Stimulated activated CD4-positive, alpha-beta T cell treated with anti-CD3 and anti-CD28 coated beads, Interleukin-15, amount 100 ng/mL, for 1 hour (primary cell): ENCODE data around the gene TRA2A.
"Not testable (repeated sequence)": the region's sequence is repeated elsewhere in the genome, so short reads cannot be mapped to it uniquely, and the experiment has no call there.

ENCODE experiments used
- DNase-seq, 2 donors: peaks; one replicate each; pipeline ENCODE4 v3.0.0-alpha.2; 2020; ENCODE audit warnings: low read depth in 1 of 2, low spot score in 1 of 2

Gene TRA2A

DNA sequence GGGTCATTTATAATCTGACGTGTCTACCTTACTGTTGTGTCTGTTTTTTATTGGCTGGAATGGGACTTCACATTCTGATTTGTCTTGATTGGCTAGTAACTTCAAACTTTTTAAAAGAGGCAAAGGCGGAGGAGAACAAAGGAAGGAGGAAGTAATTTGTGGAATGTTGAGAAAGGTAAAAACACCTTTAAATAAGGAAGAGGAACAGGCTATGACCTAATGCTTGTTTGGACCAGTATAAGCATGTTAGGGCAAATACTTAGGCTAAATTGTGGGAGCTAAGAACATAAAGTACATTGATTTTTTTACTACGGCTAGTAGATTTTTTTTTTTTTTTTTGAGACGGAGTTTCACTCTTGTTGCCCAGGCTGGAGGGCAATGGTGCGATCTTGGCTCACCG lies 18.0 kb downstream of the TRA2A start:
- DNase-seq, result not testable (repeated sequence)

DNA sequence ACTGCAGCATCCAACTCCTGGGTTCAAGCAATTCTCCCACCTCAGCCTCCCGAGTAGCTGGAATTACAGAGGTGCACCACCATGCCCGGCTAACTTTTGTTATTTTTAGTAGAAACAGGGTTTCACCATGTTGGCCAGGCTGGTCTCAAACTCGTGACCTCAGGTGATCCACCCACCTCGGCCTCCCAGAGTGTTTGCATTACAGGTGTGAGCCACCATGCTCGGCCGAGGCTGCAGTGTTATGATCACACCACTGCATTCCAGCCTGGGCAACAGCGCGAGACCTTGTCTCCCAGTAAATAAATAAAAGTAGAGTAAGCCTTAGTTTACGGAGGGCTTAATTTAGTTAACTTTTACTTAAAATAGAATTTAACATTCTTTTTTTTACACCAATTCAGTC lies 37.8 kb downstream of the TRA2A start:
- DNase-seq, result no peak

DNA sequence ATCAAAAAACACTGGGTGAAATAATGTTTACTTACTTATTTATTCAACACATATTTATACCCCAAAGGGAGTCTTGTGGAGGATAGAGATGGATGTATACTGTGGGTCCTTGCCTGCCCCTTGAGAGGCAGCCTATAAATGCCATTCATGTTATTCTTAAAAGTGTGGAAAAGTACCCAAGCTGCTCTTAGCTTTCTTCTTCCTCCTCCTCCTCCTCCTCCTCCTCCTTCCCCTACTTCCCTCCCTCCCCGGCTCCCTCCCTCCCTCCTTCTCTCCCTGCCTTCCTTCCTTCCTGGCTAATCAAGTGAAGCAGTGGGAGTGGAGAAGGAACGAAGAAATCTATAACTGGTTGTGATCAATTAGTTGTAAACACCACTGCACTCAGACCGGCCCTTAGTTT lies 40.3 kb downstream of the TRA2A start:
- DNase-seq, result no peak

DNA sequence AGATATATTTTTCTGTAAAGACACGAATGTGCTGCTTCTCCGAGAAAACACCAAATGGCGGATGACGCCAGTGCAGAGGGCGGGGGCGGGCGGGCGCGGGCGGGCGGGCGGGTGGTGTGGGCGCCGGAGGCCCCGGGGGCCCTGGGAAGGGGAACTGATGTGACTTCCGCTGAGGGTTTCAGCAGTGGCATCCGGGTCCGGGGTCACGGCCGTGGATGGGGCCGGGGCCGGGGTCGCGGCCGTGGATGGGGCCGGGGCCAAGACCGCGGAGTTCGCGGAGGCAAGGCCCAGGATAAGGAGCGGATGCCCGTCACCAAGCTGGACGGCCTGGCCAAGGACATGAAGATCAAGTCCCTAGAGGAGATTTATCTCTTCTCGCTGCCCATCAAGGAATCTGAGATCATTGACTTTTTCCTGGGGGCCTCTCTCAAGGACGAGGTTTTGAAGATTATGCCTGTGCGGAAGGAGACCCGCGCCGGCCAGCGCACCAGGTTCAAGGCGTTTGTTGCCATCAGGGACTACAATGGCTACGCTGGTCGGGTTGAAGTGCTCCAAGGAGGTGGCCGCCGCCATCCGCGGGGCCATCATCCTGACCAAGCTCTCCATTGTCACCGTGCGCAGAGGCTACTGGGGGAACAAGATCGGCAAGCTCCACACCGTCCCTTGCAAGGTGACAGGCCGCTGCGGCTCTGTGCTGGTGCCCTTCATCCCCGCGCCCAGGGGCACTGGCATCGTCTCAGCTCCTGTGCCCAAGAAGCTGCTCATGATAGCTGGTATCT lies 41.2 kb downstream of the TRA2A start:
- peak in 1 of 2 donors; percentile 23 for DNase-seq

DNA sequence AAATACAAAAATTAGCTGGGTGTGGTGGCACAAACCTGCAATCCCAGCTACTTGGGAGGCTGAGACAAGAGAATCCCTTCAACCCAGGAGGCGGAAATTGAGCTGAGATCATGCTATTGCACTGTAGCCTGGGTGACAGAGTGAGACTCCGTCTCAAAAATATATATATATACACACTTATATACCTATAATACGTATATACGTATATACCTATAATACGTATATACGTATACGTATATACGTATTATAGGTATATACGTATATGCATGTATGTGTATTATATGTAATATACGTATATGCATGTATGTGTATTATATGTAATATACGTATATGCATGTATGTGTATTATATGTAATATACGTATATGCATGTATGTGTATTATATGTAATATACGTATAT lies 43.1 kb downstream of the TRA2A start:
- not testable (repeated sequence) for DNase-seq

DNA sequence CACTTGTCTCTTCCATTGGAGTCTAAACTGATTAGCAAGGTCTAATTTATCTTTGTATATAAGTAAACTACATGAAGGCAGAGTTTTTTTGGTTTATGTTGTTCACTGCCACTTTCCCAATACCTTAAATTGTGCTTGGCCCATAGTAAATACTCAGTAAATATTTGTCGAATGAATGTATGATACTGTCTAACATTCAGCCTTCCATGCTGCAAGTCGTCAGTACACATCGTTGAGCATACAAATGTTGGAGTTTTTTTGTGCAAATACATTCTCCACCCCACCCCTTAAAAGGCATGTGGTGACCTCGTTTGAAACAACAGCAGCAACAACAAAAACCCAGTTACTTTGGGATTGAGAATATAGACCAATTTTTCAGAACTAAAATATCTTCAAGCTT lies 44.1 kb downstream of the TRA2A start:
- no peak for DNase-seq

DNA sequence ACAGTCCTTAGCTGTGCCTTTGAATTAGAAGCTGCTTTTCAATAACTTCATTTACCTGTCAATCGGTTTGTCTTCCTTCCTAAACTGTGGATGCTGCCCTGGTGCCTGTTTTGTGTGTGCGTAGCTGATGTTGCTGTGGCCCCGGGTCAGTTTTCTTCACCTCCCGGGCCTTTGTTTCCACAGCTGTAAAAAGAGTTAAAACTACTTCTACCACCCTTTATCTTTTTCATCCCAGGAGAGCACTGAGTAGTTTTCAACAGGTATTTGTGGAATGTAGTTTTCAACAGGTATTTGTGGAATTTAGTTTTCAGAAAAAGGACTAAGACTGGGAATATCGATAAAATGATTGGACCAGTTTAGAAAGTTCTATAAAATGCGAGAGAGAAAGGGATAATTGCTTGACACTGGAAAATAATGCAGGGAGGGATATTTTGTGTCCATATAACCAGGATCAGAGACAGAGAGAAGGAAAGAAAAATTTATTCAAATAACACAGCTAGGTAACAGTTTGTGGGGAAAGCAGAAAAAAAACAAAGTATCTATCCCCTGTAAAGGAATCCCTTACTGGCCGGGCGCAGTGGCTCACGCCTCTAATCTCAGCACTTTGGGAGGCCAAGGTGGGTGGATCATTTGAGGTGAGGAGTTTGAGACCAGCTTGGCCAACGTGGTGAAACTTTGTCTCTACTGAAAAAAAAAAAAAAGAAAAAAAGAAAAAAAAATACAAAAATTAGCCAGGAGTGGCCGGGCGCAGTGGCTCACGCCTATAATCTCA lies 45.6 kb downstream of the TRA2A start:
- no peak for DNase-seq

DNA sequence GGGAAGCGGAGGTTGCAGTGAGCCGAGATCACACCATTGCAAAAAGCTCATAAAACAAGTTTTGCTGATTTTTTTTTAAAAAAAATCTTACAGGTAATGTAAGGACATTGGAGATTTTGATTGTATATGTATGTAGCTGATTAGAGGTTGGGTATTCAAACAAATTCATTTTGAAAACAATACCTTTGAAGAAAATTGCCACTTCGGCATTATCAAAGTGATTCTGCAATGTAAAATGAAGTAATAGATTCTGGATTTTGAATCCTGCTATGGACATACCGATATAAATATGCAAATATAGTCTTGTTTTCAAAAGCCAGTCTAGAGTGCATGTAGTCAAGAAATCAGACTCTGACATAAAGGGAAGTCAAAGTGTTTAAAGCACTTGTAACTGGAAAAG lies 49.1 kb downstream of the TRA2A start:
- no peak for DNase-seq

DNA sequence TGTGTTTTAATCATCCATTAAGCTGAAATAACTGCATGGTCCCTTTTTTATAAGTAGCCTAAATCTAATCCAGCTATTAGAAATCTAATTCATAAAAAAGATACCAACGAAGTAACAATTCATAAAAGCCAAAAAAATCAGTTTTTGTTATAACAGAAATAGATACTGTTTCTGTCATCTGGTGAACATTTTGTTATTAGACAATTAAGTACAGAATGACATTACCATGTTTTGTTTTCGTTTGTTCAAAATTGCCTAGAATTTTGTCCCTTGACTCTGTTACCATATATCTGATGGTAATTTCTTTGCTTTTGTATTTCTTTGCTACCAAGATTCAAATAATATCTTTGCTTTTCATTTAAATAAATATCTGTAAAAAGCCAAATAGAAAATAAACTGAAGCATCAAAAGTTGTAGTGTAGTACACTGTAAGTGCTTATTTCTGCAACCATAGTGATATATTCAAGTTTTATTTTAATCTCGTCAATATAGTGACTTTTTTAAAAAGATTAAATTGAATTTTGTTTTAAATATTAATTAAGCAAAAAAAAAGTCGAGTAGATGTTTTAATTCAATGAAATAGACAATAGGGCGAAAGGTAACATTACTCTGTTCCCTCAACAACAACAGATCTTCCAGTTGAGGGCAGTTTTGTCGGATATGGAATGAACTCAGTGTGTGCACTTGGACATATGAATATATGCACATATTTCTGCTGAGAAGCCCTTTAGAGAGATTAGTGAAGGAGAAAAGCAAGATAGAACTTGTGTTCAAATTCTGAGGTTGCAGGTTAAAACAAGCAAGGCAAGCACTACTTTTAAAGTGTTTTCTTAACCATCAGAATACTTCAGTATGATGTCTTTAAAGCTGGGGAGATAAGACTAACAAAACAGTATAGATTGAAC lies 53.6 kb downstream of the TRA2A start:
- DNase-seq, result no peak

DNA sequence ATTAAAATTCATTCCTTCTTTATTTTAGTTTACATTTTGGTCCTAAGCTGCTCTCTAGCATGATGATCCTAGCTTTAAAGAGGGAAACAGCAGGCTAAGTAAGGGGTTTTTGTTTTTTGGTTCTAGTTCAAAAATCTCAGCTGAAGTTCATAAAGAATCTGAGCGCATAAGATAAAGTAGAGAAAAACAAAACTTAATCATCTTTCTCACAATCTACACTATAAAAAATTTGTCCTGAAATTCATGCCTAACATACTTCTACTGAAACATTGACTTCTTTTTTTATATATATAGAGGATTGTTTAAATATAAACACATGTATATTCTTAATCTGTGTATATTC lies 54.7 kb downstream of the TRA2A start:
- no peak for DNase-seq

DNA sequence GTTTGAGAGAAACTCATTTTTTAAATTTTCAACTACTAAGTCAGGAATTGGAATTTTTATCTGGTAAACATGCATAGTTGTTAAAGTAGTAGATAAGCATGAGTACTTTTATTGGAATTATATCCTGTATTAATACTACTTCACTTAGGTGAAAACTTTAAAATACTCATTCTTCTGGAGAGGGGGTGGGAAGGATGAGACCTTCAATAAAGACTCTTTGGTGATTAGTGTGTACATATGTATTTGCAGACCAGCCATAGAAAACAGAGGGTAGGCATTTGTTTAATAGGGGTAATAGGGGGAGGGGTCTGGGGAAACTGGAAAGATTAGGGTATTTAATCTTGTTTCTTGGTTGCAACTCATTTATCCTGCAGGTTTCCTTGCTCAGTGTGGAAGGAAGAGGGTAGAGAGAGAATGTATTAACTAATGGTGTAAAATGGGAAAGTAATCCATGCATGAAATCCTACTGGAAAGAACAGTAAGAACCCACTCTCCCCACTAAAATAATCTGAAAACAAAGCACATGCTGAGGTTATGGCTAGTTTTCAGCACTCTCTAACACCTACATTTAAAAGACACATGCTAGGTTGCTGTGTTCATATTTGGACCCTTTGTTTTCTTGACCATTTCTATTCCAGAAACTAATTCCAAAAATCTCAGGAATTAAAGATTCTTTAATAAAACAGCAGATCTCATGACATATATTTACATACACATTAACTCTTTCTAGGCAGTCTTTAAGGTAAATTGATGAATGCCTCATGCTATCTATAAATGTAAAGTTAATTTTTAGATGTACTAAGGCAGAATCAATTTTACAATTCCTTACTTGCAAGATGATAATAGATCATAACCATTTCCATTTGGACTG lies 55.3 kb downstream of the TRA2A start:
- DNase-seq, result no peak

DNA sequence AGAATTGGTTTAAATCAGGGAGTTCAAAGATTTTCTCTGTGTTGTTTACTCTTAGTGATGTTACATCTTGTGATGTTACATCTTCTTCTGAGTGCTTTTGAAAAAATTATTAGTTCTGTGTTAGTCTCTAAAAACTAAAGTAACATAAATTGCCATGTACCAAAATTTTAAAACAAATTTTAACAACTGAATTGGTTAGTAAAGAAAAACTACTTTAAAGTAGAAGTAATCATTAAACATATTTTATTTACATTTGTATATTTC lies 56.3 kb downstream of the TRA2A start:
- DNase-seq, result no peak

DNA sequence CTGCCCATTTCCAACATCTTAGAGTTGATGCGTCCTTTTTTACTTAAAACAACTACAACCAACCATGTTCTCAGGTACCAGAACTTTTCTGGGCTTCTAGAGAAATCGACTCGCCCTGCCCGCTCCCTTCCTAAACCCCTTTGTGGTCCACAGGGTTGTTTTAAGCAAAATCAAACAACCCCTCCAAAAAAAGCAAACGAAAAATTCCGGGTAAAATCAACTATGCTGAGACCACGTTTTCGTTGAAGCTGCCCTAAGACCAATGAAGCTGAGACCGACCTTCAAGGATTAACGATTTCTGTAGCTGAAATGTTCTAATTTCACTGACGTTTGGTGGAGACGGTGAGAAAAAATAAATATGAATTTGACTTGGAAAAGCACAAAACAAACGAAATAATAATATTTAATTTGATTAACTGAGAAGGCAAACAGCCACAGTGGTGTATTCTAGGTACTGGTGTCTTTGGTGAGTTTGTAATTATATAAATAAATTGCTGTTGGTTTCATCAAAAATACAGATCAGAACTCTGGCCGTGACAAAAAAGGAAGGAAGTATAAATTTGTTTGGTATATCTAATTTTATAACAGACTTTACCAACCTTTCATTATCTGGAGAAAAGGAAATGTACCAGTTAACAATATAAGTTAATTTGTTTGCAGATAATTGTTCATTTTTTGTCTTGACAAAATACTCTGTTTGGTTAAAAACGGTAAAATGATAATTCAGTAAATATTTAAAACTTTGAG lies 56.8 kb downstream of the TRA2A start:
- no peak for DNase-seq

DNA sequence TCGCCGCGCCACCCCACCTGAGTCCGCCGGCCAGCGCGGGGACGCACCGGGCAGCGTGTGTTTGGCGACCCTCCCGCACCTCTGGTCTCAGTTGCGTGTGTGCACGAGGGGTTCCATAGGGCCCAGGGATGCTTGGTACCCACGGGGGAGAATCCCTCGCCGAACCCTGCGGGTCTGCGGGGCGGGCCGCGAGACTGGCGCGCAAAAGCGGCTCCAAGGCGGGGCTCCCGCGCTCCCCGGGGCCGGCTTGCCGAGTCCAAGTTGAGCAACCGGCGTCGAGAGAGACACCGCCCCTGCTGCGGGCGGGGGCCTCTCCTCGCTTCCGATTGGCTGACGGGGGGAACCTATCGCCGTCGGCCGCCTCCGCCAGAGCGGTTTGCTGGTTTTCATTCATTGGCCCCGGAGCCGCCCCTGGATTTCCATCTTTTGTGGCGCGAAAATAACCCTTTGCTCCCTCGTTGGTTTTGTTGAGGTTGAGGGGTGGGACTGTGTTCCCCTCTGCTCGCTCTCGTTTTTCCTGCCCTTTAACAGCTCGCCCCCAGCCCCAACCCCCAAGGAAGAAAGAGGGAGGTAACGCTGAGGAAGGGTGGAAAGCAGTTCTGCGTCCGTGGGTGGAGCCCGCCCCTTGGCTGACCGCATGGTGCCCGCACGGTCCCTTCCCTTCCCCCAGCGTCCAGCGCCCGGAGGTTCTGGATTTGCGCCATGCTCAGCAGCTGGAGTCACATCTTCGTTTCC lies 57.5 kb downstream of the TRA2A start:
- no peak for DNase-seq

DNA sequence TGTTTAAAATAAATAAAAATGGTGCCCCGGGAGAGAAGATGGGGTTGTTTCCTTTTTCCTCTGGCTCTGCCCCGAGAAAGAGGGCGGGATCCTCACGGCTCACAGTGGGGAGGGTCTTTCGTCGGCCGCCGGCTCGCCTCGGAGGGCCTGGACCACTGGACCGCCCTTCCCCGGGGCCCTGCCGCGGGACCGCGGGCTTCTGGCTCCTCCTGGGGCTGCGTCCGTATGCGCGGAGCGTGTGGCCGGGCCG lies 58.0 kb downstream of the TRA2A start:
- DNase-seq, result no peak

DNA sequence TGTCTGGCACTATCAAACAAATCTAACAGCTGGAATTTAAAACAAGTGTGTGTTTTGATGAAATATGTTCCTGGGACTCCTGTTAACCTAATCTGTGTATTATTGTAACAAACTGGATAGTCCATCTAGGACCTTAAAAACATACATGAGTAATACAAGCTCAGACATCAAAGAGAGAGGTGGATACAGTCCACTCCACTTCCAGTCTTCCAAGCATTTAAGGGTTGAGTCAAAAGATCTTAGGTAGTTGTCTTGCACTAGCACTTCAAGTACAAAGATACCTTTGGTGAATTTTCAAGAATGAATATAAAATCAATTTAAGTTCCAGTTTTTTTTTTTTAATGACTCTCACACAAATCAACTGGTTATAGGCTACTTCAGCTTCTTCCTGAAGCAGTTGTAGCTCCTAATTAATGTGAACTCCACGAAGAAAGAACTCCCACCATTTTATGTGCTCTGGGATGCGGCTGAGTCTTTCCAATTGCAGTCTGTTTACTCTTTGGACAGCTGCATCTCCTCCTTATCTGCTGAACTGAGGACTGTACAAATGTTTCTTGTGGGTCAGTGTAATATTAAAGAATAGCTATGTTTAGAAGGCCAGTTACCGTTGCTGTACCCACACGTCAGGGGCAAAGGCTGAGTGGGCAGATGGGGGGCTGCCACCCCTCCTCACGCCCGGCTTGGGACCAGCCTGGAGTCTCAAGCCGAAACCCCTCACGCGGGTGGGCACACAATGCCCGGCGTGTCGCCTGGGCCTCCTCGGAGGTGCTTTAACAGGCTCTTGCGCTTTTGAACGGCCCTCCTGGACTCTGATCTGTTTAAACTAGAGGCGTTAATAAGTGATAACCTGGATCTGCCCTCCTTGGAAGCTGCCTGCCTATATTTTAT lies 58.6 kb downstream of the TRA2A start:
- DNase-seq, result no peak

DNA sequence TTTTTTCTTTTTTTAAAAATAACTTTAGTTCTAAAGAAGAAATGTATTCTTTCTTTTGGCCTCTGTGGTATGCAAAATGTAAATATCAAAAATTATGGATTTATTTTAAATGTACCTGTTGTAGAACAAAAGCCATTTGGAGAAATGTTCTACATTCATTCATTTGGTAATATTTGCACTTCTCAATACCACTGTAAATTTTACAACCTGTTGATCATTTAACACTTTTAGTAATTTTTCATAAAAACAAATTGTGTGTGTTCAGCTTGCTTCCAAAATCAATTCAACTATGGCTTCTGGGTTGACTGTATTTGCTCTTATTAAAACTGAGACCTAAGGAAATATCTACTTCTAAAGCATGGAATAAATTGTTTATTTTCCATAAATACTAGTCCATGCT lies 59.2 kb downstream of the TRA2A start:
- no peak for DNase-seq

DNA sequence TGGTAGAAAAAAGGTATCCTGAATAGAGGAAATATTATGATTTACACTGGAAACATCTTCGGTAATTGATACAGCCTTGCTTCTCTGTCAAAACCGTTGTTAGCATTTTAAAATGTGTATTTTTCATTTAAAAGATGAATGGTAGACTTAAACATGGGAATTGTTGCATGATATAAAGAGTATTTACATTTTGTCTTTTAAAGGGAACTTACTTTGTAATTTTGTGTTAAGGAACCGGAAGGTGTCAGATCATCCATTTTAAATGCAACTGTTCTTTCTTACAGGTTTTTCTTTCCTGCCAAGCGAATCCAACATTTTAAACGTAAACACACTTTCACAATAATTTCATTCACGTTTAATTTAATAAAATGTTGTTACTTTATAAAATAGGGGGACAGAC lies 59.7 kb downstream of the TRA2A start:
- no peak for DNase-seq
